HG02588 (cell line): Measurements from ENCODE around the gene ZPBP.

Experiments used
- ATAC-seq: cut with Tn5 transposase; IDR thresholded peaks from one replicate; pipeline ENCODE4 v1.9.1; 2021; ENCODE audit warnings: mild to moderate bottlenecking, moderate library complexity; ENCODE audit not compliant: unreplicated experiment

ZPBP gene, protein sequence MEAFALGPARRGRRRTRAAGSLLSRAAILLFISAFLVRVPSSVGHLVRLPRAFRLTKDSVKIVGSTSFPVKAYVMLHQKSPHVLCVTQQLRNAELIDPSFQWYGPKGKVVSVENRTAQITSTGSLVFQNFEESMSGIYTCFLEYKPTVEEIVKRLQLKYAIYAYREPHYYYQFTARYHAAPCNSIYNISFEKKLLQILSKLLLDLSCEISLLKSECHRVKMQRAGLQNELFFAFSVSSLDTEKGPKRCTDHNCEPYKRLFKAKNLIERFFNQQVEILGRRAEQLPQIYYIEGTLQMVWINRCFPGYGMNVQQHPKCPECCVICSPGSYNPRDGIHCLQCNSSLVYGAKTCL

DNA sequence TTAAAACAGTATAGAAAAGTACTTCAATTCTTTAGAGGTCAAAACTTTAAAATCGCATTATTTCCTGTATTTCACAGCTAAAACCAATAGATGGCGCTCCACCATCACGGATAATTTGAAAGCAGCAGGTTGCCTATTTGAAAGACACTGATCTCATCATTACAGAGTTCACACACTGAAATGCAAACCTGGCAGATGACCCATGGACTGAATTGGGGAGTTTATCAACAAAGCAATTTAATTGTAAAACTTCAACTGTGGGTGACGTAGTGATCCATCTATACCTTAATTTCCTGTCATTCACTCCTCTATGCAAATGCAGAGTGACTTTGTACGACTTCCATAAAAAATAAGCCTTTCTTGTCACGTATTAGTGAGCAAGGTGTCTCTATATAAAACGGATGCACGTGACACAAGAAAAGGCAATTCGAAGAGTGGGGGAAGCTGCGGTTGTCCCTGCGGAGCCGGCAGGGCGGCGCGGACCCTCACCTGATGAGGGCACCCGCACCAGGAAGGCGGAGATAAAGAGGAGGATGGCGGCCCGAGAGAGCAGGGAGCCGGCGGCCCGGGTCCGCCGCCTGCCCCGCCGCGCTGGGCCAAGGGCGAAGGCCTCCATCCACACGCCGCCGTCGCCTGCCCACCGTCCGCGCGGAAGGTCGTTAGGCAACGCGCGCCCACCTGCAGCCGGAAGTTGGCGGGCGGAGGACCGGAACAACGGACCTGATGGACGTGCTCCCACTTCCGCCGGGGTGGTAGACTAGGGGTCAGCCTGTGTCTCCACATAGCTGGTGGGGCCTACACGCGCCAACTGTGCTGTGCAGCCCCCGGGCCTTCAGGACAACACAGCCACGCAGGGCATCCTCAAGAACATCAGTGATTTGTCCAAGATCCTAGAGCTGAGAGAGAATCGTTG lies at the start of gene ZPBP:
Gene ZPBP, minus strand, starts transcription at position 668 of the 913 bp plus-strand sequence. Its CDS starts 52 bp downstream, at position 616.
- ATAC-seq, result peak; percentile 76

DNA sequence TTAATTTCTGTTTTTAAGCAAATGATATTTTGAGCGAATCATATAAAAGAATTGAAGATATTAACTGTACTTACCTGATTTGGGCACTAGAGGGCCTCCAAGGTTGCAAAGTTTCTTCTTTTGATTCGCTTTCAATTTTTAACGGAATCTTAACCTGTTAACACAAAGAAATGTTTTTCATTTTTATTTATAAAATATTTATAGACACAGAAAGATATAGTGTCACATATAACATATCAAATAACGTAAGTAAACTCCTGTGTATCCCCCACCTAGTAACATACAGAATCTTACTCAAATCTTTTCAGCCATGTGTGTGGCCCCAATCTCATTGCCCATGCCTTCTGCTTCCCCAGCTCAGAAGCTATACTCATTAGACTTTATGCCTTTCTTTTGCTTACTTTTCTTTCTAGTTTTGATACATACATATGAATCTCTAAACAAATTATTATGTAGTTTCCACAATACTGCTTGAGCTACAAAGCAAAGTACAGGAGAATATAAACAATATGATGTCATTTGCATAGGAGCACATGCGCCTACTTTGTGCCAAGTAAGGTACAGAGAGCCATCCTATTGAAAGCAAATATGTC lies 49.5 kb upstream of the ZPBP start:
- no peak for ATAC-seq

DNA sequence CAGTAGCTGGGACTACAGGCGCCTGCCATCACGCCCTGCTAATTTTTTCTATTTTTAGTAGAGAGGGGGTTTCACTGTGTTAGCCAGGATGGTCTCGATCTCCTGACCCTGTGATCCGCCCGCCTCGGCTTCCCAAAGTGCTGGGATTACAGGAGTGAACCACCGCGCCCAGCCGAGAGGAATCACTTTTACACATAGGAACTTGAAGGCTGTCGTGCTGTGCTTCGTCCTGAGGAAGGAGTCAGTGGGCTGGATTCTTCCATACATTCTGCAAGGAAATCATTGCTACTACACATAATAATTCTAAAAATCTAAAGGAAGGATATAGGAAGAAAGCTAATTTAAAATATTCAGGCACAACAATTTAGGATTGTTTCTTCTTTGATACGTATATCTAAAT lies 48.8 kb upstream of the ZPBP start:
- no peak for ATAC-seq

DNA sequence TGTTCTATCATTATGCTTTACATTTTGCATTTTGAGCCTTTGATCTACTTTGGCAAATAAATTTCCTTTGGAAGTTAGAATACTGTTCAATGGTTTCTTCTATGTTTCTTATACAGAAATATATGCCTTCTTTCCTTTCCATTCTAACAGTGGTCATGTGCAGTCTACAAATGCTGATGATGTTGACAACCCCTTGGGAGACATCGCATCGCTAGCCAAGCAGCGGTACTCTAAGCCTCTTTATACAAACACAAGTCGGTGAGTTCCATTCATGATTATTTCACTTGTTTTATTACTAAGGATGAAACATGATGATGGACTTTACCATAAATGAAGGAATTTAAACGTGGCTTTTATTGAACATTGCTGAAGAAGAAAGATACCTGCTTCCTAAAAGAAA lies 48.1 kb upstream of the ZPBP start:
- ATAC-seq, result no peak

DNA sequence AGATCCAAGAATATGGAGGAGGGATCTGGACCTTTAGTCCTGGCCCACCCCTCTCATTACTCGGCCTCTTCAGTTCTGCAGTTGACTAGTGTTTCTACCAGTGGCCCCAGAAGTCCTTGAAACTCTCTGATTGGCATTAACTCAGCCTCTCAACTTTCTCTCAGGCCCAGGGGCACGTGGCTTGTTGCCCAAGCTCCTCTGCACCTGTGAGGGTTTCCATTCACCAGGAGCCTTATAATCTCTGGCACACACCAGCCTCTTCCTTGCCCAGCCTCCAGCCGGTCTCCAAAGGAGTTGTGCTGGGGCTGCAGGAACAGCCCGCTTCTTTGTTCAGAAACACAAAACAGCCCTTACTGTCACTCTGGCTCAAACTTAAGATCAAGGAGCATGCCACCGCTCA lies 47.6 kb upstream of the ZPBP start:
- no peak for ATAC-seq

DNA sequence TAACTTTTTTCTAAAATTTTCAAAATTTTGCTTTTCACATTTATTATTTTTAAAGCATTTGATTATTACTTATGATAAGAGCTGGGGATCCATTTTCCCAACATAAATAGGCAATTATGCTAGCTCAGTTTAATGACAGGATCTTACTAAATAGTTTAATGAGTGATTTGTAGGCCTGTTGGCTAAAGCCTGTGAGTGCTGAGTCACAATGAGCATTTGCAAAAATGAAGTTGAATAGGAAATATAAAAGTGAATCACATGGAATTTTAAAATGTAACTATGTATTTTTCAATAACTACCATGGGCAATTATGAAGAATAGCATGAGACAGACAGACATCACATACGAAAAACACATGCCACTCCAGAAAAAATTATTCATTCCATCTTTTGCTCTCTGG lies 45.1 kb upstream of the ZPBP start:
- no peak for ATAC-seq

DNA sequence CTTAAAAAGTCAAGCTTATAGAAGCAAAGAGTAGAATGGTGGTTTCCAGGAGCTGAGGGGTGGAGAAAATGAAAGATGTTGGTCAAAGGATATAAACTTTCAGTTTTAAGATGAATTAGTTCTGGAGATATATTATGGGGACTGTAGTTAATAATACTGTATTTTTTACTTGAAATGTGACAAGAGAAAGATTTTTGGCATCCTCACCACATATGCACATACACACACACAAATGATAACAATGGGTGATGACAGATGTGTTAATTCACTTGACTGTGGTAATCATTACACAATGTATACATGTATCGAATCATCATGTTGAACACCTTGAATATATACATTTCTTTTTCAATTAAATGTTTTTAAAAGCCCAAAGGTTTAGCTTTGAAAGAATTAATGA lies 32.7 kb upstream of the ZPBP start:
- ATAC-seq, result no peak

DNA sequence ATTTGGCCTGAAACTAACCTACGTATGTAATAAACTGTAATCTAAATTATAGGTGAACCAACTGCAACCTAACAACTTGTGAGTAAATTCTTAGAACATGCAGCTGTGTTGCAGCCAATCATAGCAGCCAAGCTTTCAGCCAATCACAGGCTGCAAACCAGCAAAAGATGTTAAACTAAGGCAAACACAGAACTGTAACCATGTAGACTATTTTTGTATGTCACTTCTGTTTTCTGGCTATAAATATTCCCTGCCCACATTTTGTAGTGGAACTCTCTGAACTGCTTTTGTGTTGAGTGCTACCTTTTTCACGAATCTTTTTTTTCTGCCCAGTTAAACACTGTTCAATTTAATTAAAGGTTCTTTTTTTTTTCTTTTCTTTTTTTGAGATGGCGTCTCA lies 28.2 kb upstream of the ZPBP start:
- peak; percentile 88 for ATAC-seq

DNA sequence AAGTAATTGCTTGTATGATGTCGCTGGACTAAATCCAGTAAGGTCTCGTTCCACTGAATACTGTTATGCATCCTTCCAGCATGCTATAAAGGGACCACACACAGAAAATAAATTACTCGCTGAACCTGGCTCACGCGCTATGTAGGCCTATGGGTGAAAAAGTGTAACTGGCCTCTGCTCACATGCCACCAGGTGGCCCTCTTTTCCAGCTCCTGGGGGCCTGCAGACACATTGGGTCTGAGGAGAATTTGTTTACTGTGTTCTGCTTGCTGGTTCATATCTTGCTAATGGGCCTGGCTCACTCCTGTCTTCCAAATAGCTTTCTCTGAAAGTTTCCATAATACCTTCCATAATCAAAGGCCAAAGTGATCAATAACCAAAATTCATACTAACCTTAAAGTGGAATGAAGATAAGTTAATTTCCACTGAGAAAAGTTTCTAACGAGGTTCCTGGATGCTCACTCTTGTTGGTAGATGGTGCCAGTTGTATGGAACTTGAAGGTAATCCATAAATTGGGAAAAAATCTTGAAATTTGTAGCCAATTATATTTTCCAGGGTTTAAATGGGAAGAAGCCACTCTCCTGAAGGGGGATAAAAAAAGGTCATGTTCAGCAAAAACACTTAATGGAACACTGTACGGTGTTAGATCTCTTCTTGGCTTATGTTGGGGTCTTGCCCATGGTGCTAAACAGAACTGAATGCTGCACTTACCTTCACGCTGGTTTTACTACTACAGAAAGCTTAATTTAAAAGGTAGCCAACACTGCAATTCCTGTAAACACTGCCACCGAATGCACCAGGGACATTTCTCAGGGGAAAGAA lies 27.0 kb upstream of the ZPBP start:
- no peak for ATAC-seq

DNA sequence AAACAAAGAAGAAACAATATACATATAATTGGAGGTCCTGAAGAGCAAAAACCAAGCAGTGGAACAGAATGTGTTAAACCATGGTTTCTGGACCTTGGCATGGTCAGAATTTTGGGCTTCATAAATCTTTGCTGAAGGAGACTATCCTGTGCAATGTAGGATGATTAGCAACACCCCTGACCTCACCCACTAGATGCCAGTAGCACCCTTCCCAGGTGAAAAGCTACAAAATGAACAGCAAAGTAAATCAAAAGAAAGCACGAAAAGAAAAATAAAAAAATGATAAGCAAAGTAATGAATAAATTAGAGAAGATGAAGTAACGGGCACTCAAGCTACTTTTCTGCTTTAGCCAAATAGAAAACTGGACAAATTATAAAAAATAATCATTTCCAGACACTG lies 19.2 kb upstream of the ZPBP start:
- no peak for ATAC-seq

DNA sequence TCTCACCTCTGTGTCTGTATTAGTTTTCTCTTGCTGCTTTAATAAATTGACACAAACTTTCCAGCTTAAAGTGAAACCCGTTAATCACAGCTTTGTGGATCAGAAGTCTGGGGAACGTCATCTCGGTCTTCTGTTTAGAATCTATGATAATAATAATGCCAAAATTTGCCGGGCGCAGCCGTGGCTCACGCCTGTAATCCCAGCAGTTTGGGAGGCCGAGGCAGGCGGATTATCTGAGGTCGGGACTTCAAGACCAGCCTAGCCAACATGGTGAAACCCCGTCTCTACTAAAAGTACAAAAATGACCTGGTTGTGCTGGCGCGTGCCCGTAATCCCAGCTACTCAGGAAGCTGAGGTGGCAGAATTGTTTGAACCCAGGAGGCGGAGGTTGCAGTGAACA lies 8.8 kb upstream of the ZPBP start:
- ATAC-seq, result no peak

DNA sequence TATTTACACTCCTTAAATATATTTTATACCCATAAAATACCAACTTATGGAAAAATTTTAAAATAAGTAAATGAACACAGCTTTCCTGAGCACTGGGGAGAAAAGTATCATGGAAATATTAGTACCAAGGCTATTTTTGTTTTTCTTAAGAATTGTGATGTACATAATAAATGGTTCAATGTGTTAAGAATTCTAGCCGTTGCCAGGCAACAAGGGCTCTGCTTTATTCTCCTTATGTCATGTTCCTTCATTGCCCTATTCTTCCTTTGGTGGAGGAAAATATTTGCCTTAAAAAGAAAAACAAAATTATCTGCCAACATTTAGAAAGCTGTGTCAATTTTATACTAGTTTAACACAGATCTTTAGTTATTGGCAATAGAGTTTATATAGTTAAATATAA lies 2.6 kb upstream of the ZPBP start:
- no peak for ATAC-seq

DNA sequence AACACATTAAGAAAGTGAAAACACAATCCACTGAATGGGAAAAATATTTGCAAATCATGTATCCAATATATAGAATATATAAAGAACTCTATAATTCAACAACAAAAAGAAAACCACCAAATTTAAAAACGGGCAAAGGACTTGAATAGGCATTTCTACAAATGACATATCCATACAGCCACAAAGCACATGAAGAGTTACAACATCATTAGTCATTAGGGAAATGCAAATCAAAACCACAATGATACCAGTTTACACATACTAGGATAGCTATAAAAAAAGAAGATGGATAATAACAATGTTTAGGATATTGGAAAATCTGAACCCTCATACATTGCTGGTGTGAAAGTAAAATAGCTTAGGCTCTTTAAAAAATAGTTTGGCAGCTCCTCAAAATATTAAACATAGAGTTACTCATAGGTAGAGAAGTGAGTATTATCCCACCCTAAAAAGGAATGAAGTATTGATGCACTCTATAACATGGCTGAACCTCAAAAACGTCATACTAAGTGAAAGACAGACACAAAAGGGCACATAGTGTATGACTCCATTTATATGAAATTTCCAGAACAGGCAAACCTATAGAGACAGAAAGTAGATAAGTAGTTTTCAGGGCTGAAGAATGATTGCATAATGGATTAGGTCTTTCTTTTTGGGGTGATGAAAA lies 4.5 kb downstream of the ZPBP start:
- no peak for ATAC-seq

DNA sequence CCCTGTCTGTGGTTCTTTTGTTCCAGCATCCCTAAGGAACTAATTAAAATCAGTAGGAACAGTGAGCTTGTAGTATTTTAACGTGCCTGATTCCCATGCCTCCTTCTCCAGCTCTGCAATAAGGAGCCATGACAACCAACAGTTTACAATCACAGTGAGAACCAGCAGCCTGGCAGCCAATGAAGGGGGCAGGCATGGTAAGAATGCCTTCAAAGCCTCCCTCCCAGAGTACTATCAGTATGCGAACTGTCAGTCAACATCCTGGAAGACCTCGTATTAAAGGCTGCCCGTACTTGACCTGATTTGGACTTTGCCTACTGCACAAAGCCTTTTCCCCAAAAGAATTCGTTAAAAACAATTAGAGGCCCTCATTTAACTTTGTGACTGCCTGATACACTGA lies 7.7 kb downstream of the ZPBP start:
- no peak for ATAC-seq

DNA sequence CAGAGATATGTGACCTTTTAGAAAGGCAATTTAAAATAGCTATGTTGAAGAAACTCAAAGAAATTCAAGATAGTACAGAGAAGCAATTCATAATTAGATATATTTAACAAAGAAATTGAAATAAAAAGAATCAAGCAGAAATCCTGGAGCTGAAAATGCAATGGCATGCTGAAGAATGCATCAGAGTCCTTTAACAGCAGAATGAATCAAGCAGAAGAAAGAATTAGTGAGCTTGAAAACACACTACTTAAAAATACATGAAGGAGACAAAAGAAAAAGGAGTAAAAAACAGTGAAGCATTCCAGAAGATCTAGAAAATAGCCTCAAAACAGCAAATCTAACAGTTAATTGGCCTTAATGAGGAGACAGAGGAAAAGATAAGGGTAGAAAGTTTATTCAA lies 20.0 kb downstream of the ZPBP start:
- no peak for ATAC-seq

DNA sequence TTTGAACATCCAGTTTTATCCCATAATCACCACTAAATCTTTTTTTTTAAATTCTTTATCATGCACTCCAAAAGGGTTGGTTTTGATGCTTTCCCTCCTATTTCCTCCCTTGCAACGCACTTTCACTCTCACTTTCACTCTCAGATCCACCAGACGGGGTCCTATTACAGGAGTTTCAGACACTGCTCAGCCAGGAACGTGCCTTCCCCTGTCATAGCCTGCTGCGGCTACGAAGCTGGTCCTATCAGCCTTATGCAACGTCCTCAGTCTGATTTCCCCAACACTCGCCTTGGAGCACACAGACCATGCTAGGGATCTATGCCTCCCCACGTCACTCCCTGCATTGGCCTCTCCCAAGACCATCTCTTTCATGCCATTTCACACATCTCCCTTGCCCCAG lies 23.4 kb downstream of the ZPBP start:
- ATAC-seq, result peak; percentile 39

DNA sequence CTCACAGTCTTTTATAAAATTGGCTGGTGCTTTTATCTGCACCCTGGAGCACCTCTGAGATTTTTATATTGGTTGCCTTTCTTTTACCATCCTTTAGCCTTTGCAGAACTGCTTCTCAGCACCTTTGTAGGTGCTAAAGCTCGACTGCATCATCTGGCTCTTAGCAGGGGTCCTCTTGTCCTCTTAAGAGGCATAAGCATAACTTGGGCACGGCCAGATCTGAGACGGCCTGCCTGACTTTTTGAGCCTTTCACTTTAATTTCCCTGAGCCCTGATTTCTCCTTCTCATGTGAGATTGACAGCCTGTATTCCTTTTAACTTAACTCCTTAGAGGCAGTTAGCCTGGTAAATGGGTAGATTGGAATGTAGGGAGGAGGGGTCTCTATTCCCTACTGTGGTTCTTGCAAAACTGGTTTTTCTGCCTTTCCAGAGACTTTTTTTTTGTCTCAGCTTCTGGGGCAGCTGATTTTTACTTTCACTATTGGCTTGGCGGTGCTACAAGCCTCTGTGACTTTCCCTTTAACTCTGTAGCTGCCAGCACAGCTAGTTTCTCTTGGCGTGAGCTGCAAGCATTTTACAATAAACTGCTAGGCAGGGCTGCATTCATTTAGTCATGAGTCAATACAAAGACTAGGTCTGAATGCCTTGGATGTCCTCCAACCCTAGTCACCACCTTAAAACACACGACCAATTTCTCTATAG lies 24.0 kb downstream of the ZPBP start:
- ATAC-seq, result peak; percentile 52

DNA sequence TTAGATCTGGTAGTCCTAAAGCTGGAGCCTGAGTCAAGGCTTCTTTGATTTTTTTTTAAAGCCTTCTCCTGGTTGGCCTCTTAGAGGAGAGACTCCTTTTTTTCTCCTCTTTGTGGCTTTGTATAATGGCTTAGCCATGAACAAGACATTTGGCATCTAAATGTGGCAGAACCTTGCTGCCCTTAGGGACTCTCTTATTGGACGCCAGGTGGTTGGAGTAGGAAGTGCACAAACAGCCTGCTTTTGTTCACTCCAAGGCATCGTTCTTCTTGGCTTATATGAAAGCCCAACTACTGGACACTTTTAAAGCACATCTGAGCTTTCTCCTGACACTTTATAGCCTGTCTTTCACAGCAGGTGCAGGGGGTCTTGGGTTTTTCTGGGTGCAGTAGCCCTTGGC lies 25.0 kb downstream of the ZPBP start:
- ATAC-seq, result peak; percentile 58

DNA sequence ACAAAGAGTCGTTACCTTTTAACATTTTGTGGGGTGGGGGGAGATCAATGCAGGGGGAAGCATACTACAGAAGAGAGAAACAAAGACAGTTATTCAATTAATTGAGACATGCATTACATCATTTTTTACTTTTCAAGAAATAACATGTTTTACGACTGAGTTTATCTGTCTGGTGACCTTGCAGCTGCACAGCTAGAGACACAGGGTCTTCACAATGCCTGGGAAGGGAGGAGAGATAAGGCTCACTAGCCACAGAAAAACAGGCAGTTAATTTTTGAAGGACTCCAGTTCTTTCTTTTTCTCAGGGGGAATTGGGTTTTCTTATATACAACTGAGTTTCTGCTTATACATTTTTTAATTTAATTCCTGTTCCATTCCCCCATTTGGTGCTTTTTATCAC lies 30.1 kb downstream of the ZPBP start:
- no peak for ATAC-seq

DNA sequence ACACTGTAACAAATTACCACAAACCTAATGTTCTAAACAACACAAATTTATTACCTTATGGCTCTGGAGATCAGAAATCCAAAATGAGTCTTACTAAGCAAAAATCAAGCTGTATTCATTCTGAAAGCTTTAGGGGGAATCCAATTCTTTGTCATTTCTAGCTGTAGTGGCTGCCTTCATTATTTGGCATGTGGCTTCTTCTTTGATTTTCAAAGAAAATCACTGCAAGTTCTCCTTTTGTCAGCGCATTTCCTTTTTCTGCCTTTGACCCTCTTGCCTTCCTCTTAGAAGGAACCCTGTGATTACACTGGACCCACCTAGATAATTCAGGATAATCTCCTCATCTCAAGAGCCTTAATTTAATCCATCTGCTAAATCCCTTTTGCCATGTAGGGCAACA lies 36.9 kb downstream of the ZPBP start:
- no peak for ATAC-seq
